Caco-2 (cell line): Measurements from ENCODE around the gene PDRG1. TPM values are rescaled to one million over a fixed set of nuclear protein-coding genes. Genes with fewer than 3 reads are reported as not detected.
A peak's percentile ranks its signal among the peaks of the same experiment; 100 is the strongest.

Experiments used
- BruUV-seq: library from RNA; stranded (reverse); fragments of 400-500 nt; replicated peaks from 2 replicates; lab custom pipeline; 2021; lab: Mats Ljungman, UMichigan
- CTCF ChIA-PET: fragments of 300-600 bp; sonication (Branson Sonifier 250); formaldehyde crosslinking; loops from one replicate; lab custom pipeline; 2022; ENCODE audit warnings: antibody characterized with exemption; lab: Charles Lee
- POLR2A ChIA-PET: fragments of 300-600 bp; sonication (Branson Sonifier 250); formaldehyde crosslinking; loops from one replicate; lab custom pipeline; 2022; ENCODE audit warnings: antibody characterized with exemption; lab: Charles Lee
- DNase-seq, 2 experiments: peaks; one replicate each; pipeline versions ENCODE4 v3.0.0 to v3.0.0-alpha.2; 2020 to 2022
- H3K27me3 ChIP-seq: replicated peaks from 2 replicates; pipeline ENCODE4 v1.6.0; 2011; ENCODE audit warnings: low read length; ENCODE audit not compliant: control insufficient read depth, insufficient read depth
- H3K36me3 ChIP-seq: 2 replicates; pipeline ENCODE4 v1.5.1; 2011; ENCODE audit warnings: low read length; ENCODE audit not compliant: control insufficient read depth, insufficient read depth
- H3K4me1 ChIP-seq: fragments of 250-450 bp; sonication (Bioruptor Pico); 2 replicates; pipeline ENCODE4 v1.5.1; 2020; ENCODE audit warnings: mild to moderate bottlenecking
- H3K4me3 ChIP-seq: 2 replicates; pipeline ENCODE4 v1.5.1; 2011; ENCODE audit warnings: low read depth, mild to moderate bottlenecking, control low read depth, low read length
- H3K9me3 ChIP-seq: fragments of 250-450 bp; sonication (Bioruptor Pico); 2 replicates; pipeline ENCODE4 v1.5.1; 2020; ENCODE audit warnings: mild to moderate bottlenecking, moderate library complexity
- H3K27ac Mint-ChIP-seq: one replicate; pipeline ENCODE4 v1.8.0; 2022; ENCODE audit warnings: mixed read lengths; ENCODE audit not compliant: unreplicated experiment
- H3K27me3 Mint-ChIP-seq: one replicate; pipeline ENCODE4 v1.8.0; 2022; ENCODE audit warnings: mixed read lengths; ENCODE audit not compliant: insufficient read depth, unreplicated experiment
- H3K36me3 Mint-ChIP-seq: one replicate; pipeline ENCODE4 v1.8.0; 2022; ENCODE audit warnings: mild to moderate bottlenecking, mixed read lengths; ENCODE audit not compliant: insufficient read depth, unreplicated experiment
- H3K4me1 Mint-ChIP-seq: one replicate; pipeline ENCODE4 v1.8.0; 2022; ENCODE audit warnings: low read depth, mixed read lengths; ENCODE audit not compliant: unreplicated experiment
- H3K4me3 Mint-ChIP-seq: one replicate; pipeline ENCODE4 v1.8.0; 2022; ENCODE audit warnings: mild to moderate bottlenecking, moderate library complexity, mixed read lengths; ENCODE audit not compliant: unreplicated experiment
- H3K9me3 Mint-ChIP-seq: one replicate; pipeline ENCODE4 v1.8.0; 2022; ENCODE audit warnings: mixed read lengths; ENCODE audit not compliant: unreplicated experiment
- CTCF ChIP-seq, 2 experiments: fragments of 200-600 bp in 1 of 2; IDR thresholded peaks; 1 replicate in 1 of 2; 2 replicates in 1 of 2; pipeline versions ENCODE4 v1.5.1 to v1.8.0; 2011 to 2022; ENCODE audit warnings: antibody characterized with exemption in 1 of 2, control low read depth in 1 of 2, inconsistent platforms in 1 of 2, low read depth in 1 of 2, low read length in 1 of 2, mild to moderate bottlenecking in 1 of 2, moderate library complexity in 1 of 2; ENCODE audit not compliant: insufficient read depth in 1 of 2, severe bottlenecking in 1 of 2, unreplicated experiment in 1 of 2
- intact Hi-C: fragments of 100-400 bp; cut with micrococcal nuclease; formaldehyde crosslinking; loops from one replicate; pipeline ENCODE4 v1.10.0; 2022; ENCODE audit not compliant: unreplicated experiment
- total RNA-seq: library from RNA; stranded (reverse); gene quantifications from 2 replicates; pipeline ENCODE4 v1.2.3, GENCODE V29; 2022

The PDRG1 gene
- total RNA-seq, 1 experiment from 2014 or later: 56.8 TPM

DNA sequence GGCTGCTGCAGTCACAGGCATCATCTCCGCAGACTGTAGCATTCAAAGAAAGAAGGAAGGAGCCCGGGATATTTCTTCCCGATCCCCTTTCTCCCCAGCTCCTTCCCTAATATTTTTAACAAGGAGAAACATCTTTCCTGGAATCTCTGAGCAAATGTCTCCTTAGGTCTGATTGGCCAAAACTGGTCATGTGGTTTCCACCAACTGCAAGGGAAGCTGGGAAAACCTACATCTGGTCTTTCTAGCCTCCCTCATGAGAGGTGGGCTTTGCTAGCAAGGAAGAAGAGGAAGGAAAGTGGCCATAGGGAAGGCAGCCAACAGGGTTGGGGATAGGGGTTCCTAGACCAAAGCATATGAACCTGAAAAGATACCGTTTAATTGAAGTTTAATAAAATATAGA lies 35.1 kb downstream of the PDRG1 start:
- H3K9me3 ChIP-seq: no peaks in the 10 kb centered on the region
- peaks cover 5% of the 10 kb centered on the region; the same call in 1 of the 2 replicates for H3K4me1 ChIP-seq
- no peak overlapping the region for H3K27ac Mint-ChIP-seq
- no peaks in the 10 kb centered on the region for H3K9me3 Mint-ChIP-seq
- intact Hi-C loops: no loop called here
- peak in 1 of 2 experiments; percentile 28 for DNase-seq
- no peak overlapping the region for H3K4me3 Mint-ChIP-seq
- peaks cover 6% of the 10 kb centered on the region for H3K27me3 Mint-ChIP-seq
- peaks cover 18% of the 10 kb centered on the region for H3K4me1 Mint-ChIP-seq
- ChIA-PET POLR2A (no interaction called here), CTCF (no interaction called here)
- BruUV-seq: no TSS peak
- H3K36me3 Mint-ChIP-seq: no peaks in the 10 kb centered on the region
- H3K36me3 ChIP-seq: no peaks in the 10 kb centered on the region
- H3K4me3 ChIP-seq: no peak overlapping the region
- H3K27me3 ChIP-seq: no peaks in the 10 kb centered on the region
- TF ChIP-seq CTCF (IDR thresholded peaks at IDR 0.05; ENCODE audit: insufficient read depth in 1 of 2, low read depth in 1 of 2, low read length in 1 of 2, severe bottlenecking in 1 of 2, unreplicated experiment in 1 of 2): no peak

DNA sequence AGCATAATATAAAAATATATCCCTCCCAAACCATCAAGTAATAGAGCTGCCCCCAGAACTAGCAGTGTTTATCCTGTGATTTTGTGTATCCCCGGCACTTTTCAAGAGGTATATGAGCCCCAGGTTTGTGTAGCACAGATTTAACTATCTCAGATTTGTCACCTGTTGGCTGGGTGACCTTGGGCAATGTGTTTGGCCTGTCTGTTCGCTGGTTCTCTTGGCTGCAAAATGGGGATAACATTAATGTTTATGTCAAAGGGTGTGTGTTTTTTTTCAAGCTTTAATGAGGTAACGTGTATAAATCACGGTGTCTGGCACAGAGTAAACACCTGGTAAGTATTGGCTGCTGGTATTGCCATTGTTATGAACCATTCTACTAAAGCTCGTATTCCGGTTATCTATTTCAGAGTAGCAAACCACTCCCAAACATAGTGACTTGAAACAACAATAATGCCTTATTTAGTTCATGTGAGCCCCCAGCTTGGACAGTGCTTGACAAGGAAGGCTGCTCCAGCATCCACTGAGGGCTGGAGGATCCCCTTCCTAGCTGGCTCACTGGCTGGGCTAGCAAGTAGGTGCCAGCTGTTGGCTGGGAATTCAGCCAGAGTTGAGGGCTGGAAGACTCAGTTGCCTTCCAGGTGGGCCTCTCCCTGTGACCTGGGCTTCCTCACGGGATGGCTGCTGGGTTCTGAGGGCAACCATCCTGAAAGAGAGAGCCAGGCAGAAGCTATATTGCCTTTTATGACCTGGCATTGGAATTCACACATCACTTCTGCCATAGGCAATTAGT lies 36.2 kb downstream of the PDRG1 start:
- intact Hi-C loops: no loop called here
- Histone ChIP-seq H3K4me3 (no peak overlapping the region), H3K36me3 (no peaks in the 10 kb centered on the region), H3K27me3 (no peaks in the 10 kb centered on the region), H3K9me3 (no peaks in the 10 kb centered on the region), H3K4me1 (peaks cover 5% of the 10 kb centered on the region; the same call in 1 of the 2 replicates)
- Mint-ChIP-seq H3K27ac (no peak overlapping the region), H3K9me3 (no peaks in the 10 kb centered on the region), H3K36me3 (no peaks in the 10 kb centered on the region), H3K4me1 (peaks cover 18% of the 10 kb centered on the region), H3K4me3 (no peak overlapping the region), H3K27me3 (peaks cover 6% of the 10 kb centered on the region)
- ChIA-PET CTCF (interaction anchor here (0.6 to 1.0 kb wide), 3 partner anchors 17 to 67 kb away, joined by 3 to 5 read pairs (median 3); no protein-coding TSS in a partner anchor), POLR2A (no interaction called here)
- BruUV-seq: no TSS peak
- DNase-seq: peak in 1 of 2 experiments; percentile 30
- no peak for TF ChIP-seq CTCF (IDR thresholded peaks at IDR 0.05; ENCODE audit: insufficient read depth in 1 of 2, low read depth in 1 of 2, low read length in 1 of 2, severe bottlenecking in 1 of 2, unreplicated experiment in 1 of 2)

DNA sequence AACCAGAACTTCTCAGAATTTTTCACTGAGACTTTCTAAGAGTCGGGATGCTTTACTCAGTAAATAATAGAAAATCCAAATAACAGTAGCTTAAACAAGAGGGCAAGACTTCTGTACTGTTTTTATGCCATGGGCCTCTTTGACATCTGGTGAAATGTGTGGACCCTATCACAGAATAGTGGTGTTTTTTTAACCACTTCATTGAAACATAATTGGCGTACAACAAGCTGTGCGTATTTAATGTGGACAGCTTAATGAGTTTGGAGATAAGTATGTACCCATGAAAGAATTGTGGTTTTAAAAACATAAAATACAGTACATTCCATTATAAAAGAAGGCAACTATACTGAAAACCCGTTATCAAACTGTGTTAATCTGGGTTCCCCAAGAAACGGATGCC lies 37.7 kb downstream of the PDRG1 start:
- no peaks in the 10 kb centered on the region for H3K36me3 Mint-ChIP-seq
- no peak for TF ChIP-seq CTCF (IDR thresholded peaks at IDR 0.05; ENCODE audit: insufficient read depth in 1 of 2, low read depth in 1 of 2, low read length in 1 of 2, severe bottlenecking in 1 of 2, unreplicated experiment in 1 of 2)
- no peaks in the 10 kb centered on the region for H3K9me3 Mint-ChIP-seq
- no peak overlapping the region for H3K4me3 ChIP-seq
- no peaks in the 10 kb centered on the region for H3K9me3 ChIP-seq
- no peaks in the 10 kb centered on the region for H3K27me3 ChIP-seq
- no peak overlapping the region for H3K4me3 Mint-ChIP-seq
- H3K36me3 ChIP-seq: no peaks in the 10 kb centered on the region
- intact Hi-C loops: no loop called here
- peaks cover 6% of the 10 kb centered on the region for H3K27me3 Mint-ChIP-seq
- peaks cover 18% of the 10 kb centered on the region for H3K4me1 Mint-ChIP-seq
- peaks cover 5% of the 10 kb centered on the region; the same call in 1 of the 2 replicates for H3K4me1 ChIP-seq
- CTCF ChIA-PET: interaction anchor here (1.0 to 1.3 kb wide), 2 partner anchors 38 to 104 kb away, joined by 3 to 6 read pairs; partner anchors contain the start of gene PDRG1
- DNase-seq: no peak
- POLR2A ChIA-PET: no interaction called here
- BruUV-seq: no TSS peak
- no peak overlapping the region for H3K27ac Mint-ChIP-seq
